GM23338 (cell line): Measurements from ENCODE around the gene F2RL3.

Experiments used
- CREB1 ChIP-seq: fragments of 250-450 bp; sonication (Bioruptor Pico); IDR thresholded peaks from 2 replicates; pipeline ENCODE4 v1.5.0; 2020; ENCODE audit warnings: low read depth, mild to moderate bottlenecking, moderate library complexity
- EZH2 ChIP-seq: fragments of 200-600 bp; sonication (generic); IDR thresholded peaks from one replicate; pipeline ENCODE4 v1.8.0; 2017; ENCODE audit warnings: antibody characterized with exemption, mild to moderate bottlenecking, low read depth; ENCODE audit not compliant: unreplicated experiment
- EZH2phosphoT487 ChIP-seq: fragments of 200-600 bp; sonication (generic); IDR thresholded peaks from one replicate; pipeline ENCODE4 v1.8.1; 2018; ENCODE audit warnings: antibody characterized with exemption; ENCODE audit not compliant: unreplicated experiment
- JUNB ChIP-seq: IDR thresholded peaks from one replicate; pipeline ENCODE4 v1.6.1; 2016; ENCODE audit warnings: antibody characterized with exemption; ENCODE audit not compliant: unreplicated experiment
- NANOG ChIP-seq: IDR thresholded peaks from 2 replicates; pipeline ENCODE4 v1.6.1; 2016; ENCODE audit warnings: antibody characterized with exemption, borderline replicate concordance
- POLR2AphosphoS5 ChIP-seq: IDR thresholded peaks from 2 replicates; pipeline ENCODE4 v1.6.1; 2016; ENCODE audit warnings: antibody characterized with exemption, low read depth
- TF ChIP-seq, protein P1 (sequence below): IDR thresholded peaks from one replicate; pipeline ENCODE4 v1.6.1; 2018; ENCODE audit warnings: antibody characterized with exemption; ENCODE audit not compliant: unreplicated experiment
- TF ChIP-seq, protein P2 (sequence below), 2 experiments: fragments of 200-600 bp in 1 of 2; sonication (generic) in 1 of 2; conservative IDR thresholded peaks; 2 replicates each; pipeline versions ENCODE4 v1.5.1 to v1.6.1; 2016 to 2017; ENCODE audit warnings: antibody characterized with exemption in 2 of 2, low read depth in 2 of 2, mild to moderate bottlenecking in 2 of 2, moderate library complexity in 1 of 2
- TF ChIP-seq, protein P3 (sequence below): fragments of 250-450 bp; sonication (Bioruptor Pico); IDR thresholded peaks from 2 replicates; pipeline ENCODE4 v1.5.0; 2020; ENCODE audit warnings: mild to moderate bottlenecking, moderate library complexity

DNA sequence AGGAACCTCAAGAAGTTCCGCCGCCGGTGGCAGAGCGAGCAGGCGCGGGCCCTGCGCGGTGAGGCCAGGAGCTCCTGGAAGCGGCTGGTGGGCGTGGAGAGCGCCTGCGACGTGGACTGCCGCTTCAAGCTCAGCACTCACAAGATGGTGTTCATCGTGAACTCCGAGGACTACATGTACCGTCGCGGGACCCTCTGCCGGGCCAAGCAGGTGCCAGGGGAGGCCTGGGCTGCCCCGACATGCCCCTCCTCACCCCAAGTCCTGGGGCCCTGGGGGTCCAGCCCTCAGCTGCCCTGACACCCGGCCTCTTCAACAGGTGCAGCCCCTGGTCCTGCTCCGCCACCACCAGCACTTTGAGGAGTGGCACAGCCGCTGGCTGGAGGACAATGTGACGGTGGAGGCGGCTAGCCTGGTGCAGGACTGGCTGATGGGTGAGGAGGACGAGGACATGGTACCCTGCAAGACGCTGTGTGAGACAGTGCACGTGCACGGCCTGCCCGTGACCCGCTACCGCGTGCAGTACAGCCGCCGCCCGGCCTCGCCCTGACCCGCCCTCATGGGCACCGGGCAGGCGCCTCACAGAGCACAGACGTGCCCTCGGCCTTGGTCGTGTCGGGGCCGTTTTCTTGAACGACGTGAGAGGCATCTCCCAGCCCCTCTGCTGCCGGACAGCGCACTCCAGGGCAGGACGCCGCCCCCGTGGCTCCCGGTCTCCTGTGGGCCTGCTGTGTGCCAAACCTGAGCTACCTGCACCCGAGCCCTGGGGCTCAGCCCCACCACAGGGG is 10.4 kb upstream of the F2RL3 start:
- TF ChIP-seq, protein P1, sequence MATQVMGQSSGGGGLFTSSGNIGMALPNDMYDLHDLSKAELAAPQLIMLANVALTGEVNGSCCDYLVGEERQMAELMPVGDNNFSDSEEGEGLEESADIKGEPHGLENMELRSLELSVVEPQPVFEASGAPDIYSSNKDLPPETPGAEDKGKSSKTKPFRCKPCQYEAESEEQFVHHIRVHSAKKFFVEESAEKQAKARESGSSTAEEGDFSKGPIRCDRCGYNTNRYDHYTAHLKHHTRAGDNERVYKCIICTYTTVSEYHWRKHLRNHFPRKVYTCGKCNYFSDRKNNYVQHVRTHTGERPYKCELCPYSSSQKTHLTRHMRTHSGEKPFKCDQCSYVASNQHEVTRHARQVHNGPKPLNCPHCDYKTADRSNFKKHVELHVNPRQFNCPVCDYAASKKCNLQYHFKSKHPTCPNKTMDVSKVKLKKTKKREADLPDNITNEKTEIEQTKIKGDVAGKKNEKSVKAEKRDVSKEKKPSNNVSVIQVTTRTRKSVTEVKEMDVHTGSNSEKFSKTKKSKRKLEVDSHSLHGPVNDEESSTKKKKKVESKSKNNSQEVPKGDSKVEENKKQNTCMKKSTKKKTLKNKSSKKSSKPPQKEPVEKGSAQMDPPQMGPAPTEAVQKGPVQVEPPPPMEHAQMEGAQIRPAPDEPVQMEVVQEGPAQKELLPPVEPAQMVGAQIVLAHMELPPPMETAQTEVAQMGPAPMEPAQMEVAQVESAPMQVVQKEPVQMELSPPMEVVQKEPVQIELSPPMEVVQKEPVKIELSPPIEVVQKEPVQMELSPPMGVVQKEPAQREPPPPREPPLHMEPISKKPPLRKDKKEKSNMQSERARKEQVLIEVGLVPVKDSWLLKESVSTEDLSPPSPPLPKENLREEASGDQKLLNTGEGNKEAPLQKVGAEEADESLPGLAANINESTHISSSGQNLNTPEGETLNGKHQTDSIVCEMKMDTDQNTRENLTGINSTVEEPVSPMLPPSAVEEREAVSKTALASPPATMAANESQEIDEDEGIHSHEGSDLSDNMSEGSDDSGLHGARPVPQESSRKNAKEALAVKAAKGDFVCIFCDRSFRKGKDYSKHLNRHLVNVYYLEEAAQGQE: no peak
- TF ChIP-seq, protein P2, sequence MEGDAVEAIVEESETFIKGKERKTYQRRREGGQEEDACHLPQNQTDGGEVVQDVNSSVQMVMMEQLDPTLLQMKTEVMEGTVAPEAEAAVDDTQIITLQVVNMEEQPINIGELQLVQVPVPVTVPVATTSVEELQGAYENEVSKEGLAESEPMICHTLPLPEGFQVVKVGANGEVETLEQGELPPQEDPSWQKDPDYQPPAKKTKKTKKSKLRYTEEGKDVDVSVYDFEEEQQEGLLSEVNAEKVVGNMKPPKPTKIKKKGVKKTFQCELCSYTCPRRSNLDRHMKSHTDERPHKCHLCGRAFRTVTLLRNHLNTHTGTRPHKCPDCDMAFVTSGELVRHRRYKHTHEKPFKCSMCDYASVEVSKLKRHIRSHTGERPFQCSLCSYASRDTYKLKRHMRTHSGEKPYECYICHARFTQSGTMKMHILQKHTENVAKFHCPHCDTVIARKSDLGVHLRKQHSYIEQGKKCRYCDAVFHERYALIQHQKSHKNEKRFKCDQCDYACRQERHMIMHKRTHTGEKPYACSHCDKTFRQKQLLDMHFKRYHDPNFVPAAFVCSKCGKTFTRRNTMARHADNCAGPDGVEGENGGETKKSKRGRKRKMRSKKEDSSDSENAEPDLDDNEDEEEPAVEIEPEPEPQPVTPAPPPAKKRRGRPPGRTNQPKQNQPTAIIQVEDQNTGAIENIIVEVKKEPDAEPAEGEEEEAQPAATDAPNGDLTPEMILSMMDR (conservative IDR thresholded peaks at IDR 0.05; ENCODE audit: low read depth in 2 of 2): no peak
- TF ChIP-seq, protein P3, sequence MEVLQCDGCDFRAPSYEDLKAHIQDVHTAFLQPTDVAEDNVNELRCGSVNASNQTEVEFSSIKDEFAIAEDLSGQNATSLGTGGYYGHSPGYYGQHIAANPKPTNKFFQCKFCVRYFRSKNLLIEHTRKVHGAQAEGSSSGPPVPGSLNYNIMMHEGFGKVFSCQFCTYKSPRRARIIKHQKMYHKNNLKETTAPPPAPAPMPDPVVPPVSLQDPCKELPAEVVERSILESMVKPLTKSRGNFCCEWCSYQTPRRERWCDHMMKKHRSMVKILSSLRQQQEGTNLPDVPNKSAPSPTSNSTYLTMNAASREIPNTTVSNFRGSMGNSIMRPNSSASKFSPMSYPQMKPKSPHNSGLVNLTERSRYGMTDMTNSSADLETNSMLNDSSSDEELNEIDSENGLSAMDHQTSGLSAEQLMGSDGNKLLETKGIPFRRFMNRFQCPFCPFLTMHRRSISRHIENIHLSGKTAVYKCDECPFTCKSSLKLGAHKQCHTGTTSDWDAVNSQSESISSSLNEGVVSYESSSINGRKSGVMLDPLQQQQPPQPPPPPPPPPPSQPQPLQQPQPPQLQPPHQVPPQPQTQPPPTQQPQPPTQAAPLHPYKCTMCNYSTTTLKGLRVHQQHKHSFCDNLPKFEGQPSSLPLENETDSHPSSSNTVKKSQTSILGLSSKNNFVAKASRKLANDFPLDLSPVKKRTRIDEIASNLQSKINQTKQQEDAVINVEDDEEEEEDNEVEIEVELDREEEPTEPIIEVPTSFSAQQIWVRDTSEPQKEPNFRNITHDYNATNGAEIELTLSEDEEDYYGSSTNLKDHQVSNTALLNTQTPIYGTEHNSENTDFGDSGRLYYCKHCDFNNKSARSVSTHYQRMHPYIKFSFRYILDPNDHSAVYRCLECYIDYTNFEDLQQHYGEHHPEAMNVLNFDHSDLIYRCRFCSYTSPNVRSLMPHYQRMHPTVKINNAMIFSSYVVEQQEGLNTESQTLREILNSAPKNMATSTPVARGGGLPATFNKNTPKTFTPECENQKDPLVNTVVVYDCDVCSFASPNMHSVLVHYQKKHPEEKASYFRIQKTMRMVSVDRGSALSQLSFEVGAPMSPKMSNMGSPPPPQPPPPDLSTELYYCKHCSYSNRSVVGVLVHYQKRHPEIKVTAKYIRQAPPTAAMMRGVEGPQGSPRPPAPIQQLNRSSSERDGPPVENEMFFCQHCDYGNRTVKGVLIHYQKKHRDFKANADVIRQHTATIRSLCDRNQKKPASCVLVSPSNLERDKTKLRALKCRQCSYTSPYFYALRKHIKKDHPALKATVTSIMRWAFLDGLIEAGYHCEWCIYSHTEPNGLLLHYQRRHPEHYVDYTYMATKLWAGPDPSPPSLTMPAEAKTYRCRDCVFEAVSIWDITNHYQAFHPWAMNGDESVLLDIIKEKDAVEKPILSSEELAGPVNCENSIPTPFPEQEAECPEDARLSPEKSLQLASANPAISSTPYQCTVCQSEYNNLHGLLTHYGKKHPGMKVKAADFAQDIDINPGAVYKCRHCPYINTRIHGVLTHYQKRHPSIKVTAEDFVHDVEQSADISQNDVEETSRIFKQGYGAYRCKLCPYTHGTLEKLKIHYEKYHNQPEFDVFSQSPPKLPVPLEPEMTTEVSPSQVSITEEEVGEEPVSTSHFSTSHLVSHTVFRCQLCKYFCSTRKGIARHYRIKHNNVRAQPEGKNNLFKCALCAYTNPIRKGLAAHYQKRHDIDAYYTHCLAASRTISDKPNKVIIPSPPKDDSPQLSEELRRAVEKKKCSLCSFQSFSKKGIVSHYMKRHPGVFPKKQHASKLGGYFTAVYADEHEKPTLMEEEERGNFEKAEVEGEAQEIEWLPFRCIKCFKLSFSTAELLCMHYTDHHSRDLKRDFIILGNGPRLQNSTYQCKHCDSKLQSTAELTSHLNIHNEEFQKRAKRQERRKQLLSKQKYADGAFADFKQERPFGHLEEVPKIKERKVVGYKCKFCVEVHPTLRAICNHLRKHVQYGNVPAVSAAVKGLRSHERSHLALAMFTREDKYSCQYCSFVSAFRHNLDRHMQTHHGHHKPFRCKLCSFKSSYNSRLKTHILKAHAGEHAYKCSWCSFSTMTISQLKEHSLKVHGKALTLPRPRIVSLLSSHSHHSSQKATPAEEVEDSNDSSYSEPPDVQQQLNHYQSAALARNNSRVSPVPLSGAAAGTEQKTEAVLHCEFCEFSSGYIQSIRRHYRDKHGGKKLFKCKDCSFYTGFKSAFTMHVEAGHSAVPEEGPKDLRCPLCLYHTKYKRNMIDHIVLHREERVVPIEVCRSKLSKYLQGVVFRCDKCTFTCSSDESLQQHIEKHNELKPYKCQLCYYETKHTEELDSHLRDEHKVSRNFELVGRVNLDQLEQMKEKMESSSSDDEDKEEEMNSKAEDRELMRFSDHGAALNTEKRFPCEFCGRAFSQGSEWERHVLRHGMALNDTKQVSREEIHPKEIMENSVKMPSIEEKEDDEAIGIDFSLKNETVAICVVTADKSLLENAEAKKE (CRISPR knock-in tag): no peak
- TF ChIP-seq JUNB (no peak), EZH2phosphoT487 (no peak), POLR2AphosphoS5 (no peak), EZH2 (no peak), NANOG (no peak), CREB1 (CRISPR knock-in tag) (no peak)
